HCT116 (cell line): ENCODE results near the gene THRB. TPM values are rescaled to one million over a fixed set of nuclear protein-coding genes. Genes with fewer than 3 reads are reported as not detected.

Source experiments
- ATAC-seq: fragments of 200-7000 bp; cut with Tn5 transposase; 2 replicates; pipeline ENCODE4 v1.9.1; 2020; ENCODE audit warnings: mild to moderate bottlenecking, moderate library complexity
- BruUV-seq: library from RNA; stranded (reverse); fragments of 400-500 nt; replicated peaks from 2 replicates; lab custom pipeline; 2021; lab: Mats Ljungman, UMichigan
- CTCF ChIA-PET: fragments of 300-600 bp; sonication (Branson Sonifier 250); formaldehyde crosslinking; loops from one replicate; lab custom pipeline; 2021; ENCODE audit warnings: antibody characterized with exemption; lab: Charles Lee
- POLR2A ChIA-PET: fragments of 300-600, 350-600 bp; sonication (Branson Sonifier 250); formaldehyde crosslinking; loops from one replicate; lab custom pipeline; 2021; ENCODE audit warnings: antibody characterized with exemption; lab: Charles Lee
- RAD21 ChIA-PET, 2 experiments: fragments of 300-600 bp; sonication (Branson Sonifier 250); formaldehyde crosslinking; loops; one replicate each; lab custom pipeline; 2023; ENCODE audit warnings: low total read pairs in 2 of 2; ENCODE audit not compliant: uncharacterized antibody in 2 of 2, unreplicated experiment in 2 of 2, low non-redundant PET in 1 of 2; lab: Charles Lee
- DNase-seq: peaks from one replicate; pipeline ENCODE4 v3.0.0-alpha.2; 2010; ENCODE audit warnings: low read depth, low spot score
- H2AFZ ChIP-seq: fragments of 200-600 bp; shearing (Covaris generic), sonication (generic); 2 replicates; pipeline ENCODE4 v1.6.1; 2017; ENCODE audit warnings: low read depth, mixed run types, mixed read lengths, antibody characterized with exemption, low read length; ENCODE audit not compliant: poor library complexity, severe bottlenecking
- H3K27ac ChIP-seq: 2 replicates; pipeline ENCODE4 v1.5.1; 2012; ENCODE audit warnings: low read depth, low read length
- H3K27me3 ChIP-seq: fragments of 200-600 bp; sonication (generic); 2 replicates; pipeline ENCODE4 v1.6.1; 2016; ENCODE audit warnings: mixed run types, low read length, mixed read lengths; ENCODE audit not compliant: insufficient read depth
- H3K36me3 ChIP-seq, 2 experiments: fragments of 200-500 bp in 1 of 2; fragments of 200-600 bp in 1 of 2; sonication (Bioruptor generic) in 1 of 2; sonication (generic) in 1 of 2; 2 replicates each; pipeline versions ENCODE4 v1.5.1 to v1.6.1; 2014 to 2016; ENCODE audit warnings: low read length in 2 of 2, inconsistent platforms in 1 of 2, mixed read lengths in 1 of 2, mixed run types in 1 of 2; ENCODE audit not compliant: insufficient read depth in 2 of 2, control insufficient read depth in 1 of 2
- H3K4me1 ChIP-seq, 2 experiments: fragments of 200-600 bp in 1 of 2; sonication (generic) in 1 of 2; 2 replicates each; pipeline versions ENCODE4 v1.5.1 to v1.6.1; 2012 to 2017; ENCODE audit warnings: low read length in 2 of 2, inconsistent platforms in 1 of 2, mild to moderate bottlenecking in 1 of 2, mixed read lengths in 1 of 2, mixed run types in 1 of 2, moderate library complexity in 1 of 2; ENCODE audit not compliant: insufficient read depth in 2 of 2, control insufficient read depth in 1 of 2
- H3K4me2 ChIP-seq: fragments of 200-600 bp; sonication (generic); 2 replicates; pipeline ENCODE4 v1.6.1; 2017; ENCODE audit warnings: mixed run types, low read length, mixed read lengths
- H3K4me3 ChIP-seq, 2 experiments: fragments of 200-600 bp in 1 of 2; sonication (generic) in 1 of 2; replicated peaks in 1 of 2; 2 replicates each; pipeline ENCODE4 v1.5.1; 2011 to 2016; ENCODE audit warnings: low read length in 2 of 2, control low read depth in 1 of 2, low read depth in 1 of 2, mild to moderate bottlenecking in 1 of 2, mixed read lengths in 1 of 2, mixed run types in 1 of 2
- H3K79me2 ChIP-seq: fragments of 200-600 bp; sonication (generic); 2 replicates; pipeline ENCODE4 v1.6.1; 2017; ENCODE audit warnings: mild to moderate bottlenecking, mixed run types, low read length, moderate library complexity, mixed read lengths; ENCODE audit not compliant: insufficient read depth
- H3K9ac ChIP-seq: fragments of 200-600 bp; sonication (generic); 2 replicates; pipeline ENCODE4 v1.6.1; 2016; ENCODE audit warnings: low read length, mixed read lengths
- H3K9me2 ChIP-seq: fragments of 200-600 bp; sonication (generic), shearing (Covaris generic); 2 replicates; pipeline ENCODE4 v1.6.1; 2017; ENCODE audit warnings: mixed run types, mild to moderate bottlenecking, moderate library complexity; ENCODE audit not compliant: insufficient read depth
- H3K9me3 ChIP-seq, 2 experiments: fragments of 200-500 bp in 1 of 2; fragments of 200-600 bp in 1 of 2; sonication (Bioruptor generic) in 1 of 2; sonication (generic) in 1 of 2; 2 replicates each; pipeline ENCODE4 v1.6.1; 2014 to 2017; ENCODE audit warnings: low read length in 2 of 2, mixed read lengths in 2 of 2, inconsistent platforms in 1 of 2, low read depth in 1 of 2, mild to moderate bottlenecking in 1 of 2, mixed run types in 1 of 2, moderate library complexity in 1 of 2; ENCODE audit not compliant: control insufficient read depth in 1 of 2, insufficient read depth in 1 of 2
- H4K20me1 ChIP-seq: fragments of 200-600 bp; sonication (generic), shearing (Covaris generic); 2 replicates; pipeline ENCODE4 v1.6.1; 2017; ENCODE audit warnings: mixed run types, mild to moderate bottlenecking, moderate library complexity; ENCODE audit not compliant: insufficient read depth
- CBX3 ChIP-seq: IDR thresholded peaks from 2 replicates; pipeline ENCODE4 v1.6.1; 2012; ENCODE audit warnings: low read depth
- EGR1 ChIP-seq: IDR thresholded peaks from 2 replicates; pipeline ENCODE4 v1.6.1; 2012; ENCODE audit warnings: low read depth
- MAX ChIP-seq: IDR thresholded peaks from 2 replicates; pipeline ENCODE4 v1.6.1; 2012
- POLR2A ChIP-seq: IDR thresholded peaks from 2 replicates; pipeline ENCODE4 v1.7.0; 2011; ENCODE audit warnings: borderline replicate concordance; ENCODE audit not compliant: insufficient read depth, insufficient read length; ENCODE audit errors: extremely low read depth
- RAD21 ChIP-seq: IDR thresholded peaks from 2 replicates; pipeline ENCODE4 v1.6.1; 2012; ENCODE audit warnings: low read depth, mild to moderate bottlenecking
- REST ChIP-seq: IDR thresholded peaks from 2 replicates; pipeline ENCODE4 v1.6.1; 2012; ENCODE audit warnings: low read depth
- SP1 ChIP-seq: IDR thresholded peaks from 2 replicates; pipeline ENCODE4 v1.6.1; 2012; ENCODE audit warnings: low read depth
- SRF ChIP-seq: IDR thresholded peaks from 2 replicates; pipeline ENCODE4 v1.6.1; 2012; ENCODE audit warnings: low read depth
- ZBTB33 ChIP-seq: IDR thresholded peaks from 2 replicates; pipeline ENCODE4 v1.6.1; 2011; ENCODE audit warnings: mild to moderate bottlenecking, low read length, moderate library complexity; ENCODE audit not compliant: insufficient replicate concordance; ENCODE audit errors: extremely low read depth
- ZFX ChIP-seq: fragments of 450-650 bp; IDR thresholded peaks from 2 replicates; pipeline ENCODE4 v1.6.1; 2017
- ZNF274 ChIP-seq: fragments of 200-500 bp; sonication (Bioruptor generic); IDR thresholded peaks from 2 replicates; pipeline ENCODE4 v1.6.1; 2014; ENCODE audit warnings: mild to moderate bottlenecking, low read depth, low read length, inconsistent platforms
- intact Hi-C: fragments of 100-400 bp; cut with micrococcal nuclease; formaldehyde crosslinking; loops from 2 replicates; pipeline ENCODE4 v1.10.0; 2022
- total RNA-seq: library from RNA; stranded (reverse); gene quantifications from one replicate; pipeline ENCODE4 v1.2.1, GENCODE V29; 2021; ENCODE audit not compliant: unreplicated experiment

The THRB gene
- total RNA-seq, 1 experiment from 2014 or later = 2.5 TPM

- no peak for TF ChIP-seq SRF
- TF ChIP-seq SP1 = no peak
- no peak for TF ChIP-seq ZFX
- no peak for TF ChIP-seq CBX3
- TF ChIP-seq REST = no peak
- TF ChIP-seq ZBTB33 = no peak
- no peak for TF ChIP-seq RAD21
- TF ChIP-seq MAX = no peak
- TF ChIP-seq EGR1 = no peak
- TF ChIP-seq ZNF274 = no peak
- TF ChIP-seq POLR2A = no peak
- intact Hi-C loops = no loop called here
- Histone ChIP-seq H3K9me3 (no peaks in the 10 kb centered on the region), H3K4me3 (no peak overlapping the region), H3K79me2 (no peaks in the 10 kb centered on the region), H3K36me3 (no peaks in the 10 kb centered on the region), H3K9ac (no peak overlapping the region), H3K27me3 (no peaks in the 10 kb centered on the region), H3K9me2 (no peaks in the 10 kb centered on the region), H2AFZ (no peak overlapping the region), H3K27ac (no peak overlapping the region), H3K4me1 (no peaks in the 10 kb centered on the region), H4K20me1 (no peaks in the 10 kb centered on the region), H3K4me2 (no peak overlapping the region)
- RAD21 ChIA-PET = no interaction called here
- ATAC-seq = no peak
- CTCF ChIA-PET = no interaction called here
- POLR2A ChIA-PET = no interaction called here
- no TSS peak for BruUV-seq
- DNase-seq = no peak
These were observed 118.7 kb downstream of the THRB start for GRCh38 chr3:24375947-24376384.
